ENCODE data around the gene WDR1.

GRCh38 chr4:10104991-10105276, 11.7 kb downstream of the WDR1 start:
- TF ChIP-seq USF1 (IDR thresholded peaks at IDR 0.05; ENCODE audit: borderline replicate concordance, low read depth) (no peak), POLR2AphosphoS5 (IDR thresholded peaks at IDR 0.05; ENCODE audit: low read depth, low read length) (no peak), RCOR1 (IDR thresholded peaks at IDR 0.05; ENCODE audit: low read length) (no peak), EP300 (IDR thresholded peaks at IDR 0.05; ENCODE audit: borderline replicate concordance in 1 of 2, low read depth in 1 of 2, low read length in 1 of 2) (no peak), CHD2 (IDR thresholded peaks at IDR 0.05; ENCODE audit: low read length, partially characterized antibody) (no peak), EZH2phosphoT487 (IDR thresholded peaks at IDR 0.05; ENCODE audit: borderline replicate concordance, low read depth) (no peak), JUND (IDR thresholded peaks at IDR 0.05) (no peak), NFIC (IDR thresholded peaks at IDR 0.05; ENCODE audit: borderline replicate concordance) (no peak)
- TF ChIP-seq, protein P1, sequence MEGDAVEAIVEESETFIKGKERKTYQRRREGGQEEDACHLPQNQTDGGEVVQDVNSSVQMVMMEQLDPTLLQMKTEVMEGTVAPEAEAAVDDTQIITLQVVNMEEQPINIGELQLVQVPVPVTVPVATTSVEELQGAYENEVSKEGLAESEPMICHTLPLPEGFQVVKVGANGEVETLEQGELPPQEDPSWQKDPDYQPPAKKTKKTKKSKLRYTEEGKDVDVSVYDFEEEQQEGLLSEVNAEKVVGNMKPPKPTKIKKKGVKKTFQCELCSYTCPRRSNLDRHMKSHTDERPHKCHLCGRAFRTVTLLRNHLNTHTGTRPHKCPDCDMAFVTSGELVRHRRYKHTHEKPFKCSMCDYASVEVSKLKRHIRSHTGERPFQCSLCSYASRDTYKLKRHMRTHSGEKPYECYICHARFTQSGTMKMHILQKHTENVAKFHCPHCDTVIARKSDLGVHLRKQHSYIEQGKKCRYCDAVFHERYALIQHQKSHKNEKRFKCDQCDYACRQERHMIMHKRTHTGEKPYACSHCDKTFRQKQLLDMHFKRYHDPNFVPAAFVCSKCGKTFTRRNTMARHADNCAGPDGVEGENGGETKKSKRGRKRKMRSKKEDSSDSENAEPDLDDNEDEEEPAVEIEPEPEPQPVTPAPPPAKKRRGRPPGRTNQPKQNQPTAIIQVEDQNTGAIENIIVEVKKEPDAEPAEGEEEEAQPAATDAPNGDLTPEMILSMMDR (IDR thresholded peaks at IDR 0.05) = no peak

Data from SK-N-SH (cell line).